Measurements from ENCODE around the gene AKR1B1. TPM values are rescaled to one million over a fixed set of nuclear protein-coding genes. Genes with fewer than 3 reads are reported as not detected.

The AKR1B1 gene
- total RNA-seq, 4 donors from 2014 or later: 10.7 to 22.6 (median 17.5) TPM

GRCh38 chr7:134429481-134429880 is 29.4 kb downstream of the AKR1B1 start:
- Histone ChIP-seq H3K36me3 (no peaks in the 10 kb centered on the region), H3K4me3 (no peak overlapping the region), H3K27me3 (no peaks in the 10 kb centered on the region), H3K4me1 (peaks cover 11% of the 10 kb centered on the region), H3K9me3 (no peaks in the 10 kb centered on the region), H3K27ac (no peak overlapping the region)
- no peak for DNase-seq (ENCODE audit: low spot score in 2 of 2)
- WGBS: 70% methylated on average over 6 of the region's 6 CpGs
- TF ChIP-seq POLR2A (IDR thresholded peaks at IDR 0.05): no peak
- TF ChIP-seq EP300 (IDR thresholded peaks at IDR 0.05): no peak
- no peak for TF ChIP-seq CTCF (IDR thresholded peaks at IDR 0.05)
- no peak for TF ChIP-seq POLR2AphosphoS5 (IDR thresholded peaks at IDR 0.05)

GRCh38 chr7:134428942-134429341 is 30.0 kb downstream of the AKR1B1 start:
- DNase-seq (ENCODE audit: low spot score in 2 of 2): no peak

DNA sequence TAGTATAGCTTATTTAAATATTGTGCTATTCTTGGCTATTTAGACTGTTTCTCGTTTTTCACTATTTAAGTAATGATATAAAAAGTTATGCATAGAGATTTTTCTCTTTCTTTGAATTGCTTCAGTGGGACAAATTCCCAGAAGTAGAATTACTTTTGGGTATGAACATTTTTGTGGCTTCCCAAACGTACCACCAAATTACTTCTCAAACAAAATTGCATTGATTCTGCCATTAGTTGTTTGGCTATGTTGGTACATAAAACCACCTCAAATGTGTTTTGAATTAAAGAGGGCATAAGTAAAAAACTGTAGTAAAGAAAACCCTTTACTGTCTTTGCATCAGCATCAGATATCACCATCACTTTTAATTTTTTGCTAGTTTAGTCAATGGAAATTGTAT is 31.0 kb downstream of the AKR1B1 start:
- Histone ChIP-seq H3K27me3 (no peaks in the 10 kb centered on the region), H3K4me1 (peaks cover 9% of the 10 kb centered on the region), H3K36me3 (no peaks in the 10 kb centered on the region), H3K4me3 (no peak overlapping the region), H3K9me3 (no peaks in the 10 kb centered on the region), H3K27ac (no peak overlapping the region)
- WGBS: 64% methylated on average over 2 of the region's 2 CpGs
- DNase-seq (ENCODE audit: low spot score in 2 of 2): no peak
- TF ChIP-seq POLR2AphosphoS5 (IDR thresholded peaks at IDR 0.05) (no peak), POLR2A (IDR thresholded peaks at IDR 0.05) (no peak), CTCF (IDR thresholded peaks at IDR 0.05) (no peak), EP300 (IDR thresholded peaks at IDR 0.05) (no peak)

More at GRCh38 chr7:134428942-134429341, 30.0 kb downstream of the AKR1B1 start:
- 82% methylated on average over 9 of the region's 9 CpGs for WGBS
- H3K27ac ChIP-seq: no peak overlapping the region
- H3K27me3 ChIP-seq: no peaks in the 10 kb centered on the region
- no peak overlapping the region for H3K4me3 ChIP-seq
- no peaks in the 10 kb centered on the region for H3K36me3 ChIP-seq
- H3K4me1 ChIP-seq: peaks cover 11% of the 10 kb centered on the region
- no peaks in the 10 kb centered on the region for H3K9me3 ChIP-seq
- no peak for TF ChIP-seq POLR2A (IDR thresholded peaks at IDR 0.05)
- TF ChIP-seq POLR2AphosphoS5 (IDR thresholded peaks at IDR 0.05): no peak
- no peak for TF ChIP-seq CTCF (IDR thresholded peaks at IDR 0.05)
- no peak for TF ChIP-seq EP300 (IDR thresholded peaks at IDR 0.05)

- Histone ChIP-seq H3K27me3 (no peaks in the 10 kb centered on the region), H3K4me1 (no peaks in the 10 kb centered on the region), H3K4me3 (no peak overlapping the region), H3K9me3 (no peaks in the 10 kb centered on the region), H3K27ac (no peak overlapping the region), H3K36me3 (no peaks in the 10 kb centered on the region)
- 97% methylated on average over 1 of the region's 1 CpG for WGBS
- TF ChIP-seq POLR2AphosphoS5 (IDR thresholded peaks at IDR 0.05) (no peak), CTCF (IDR thresholded peaks at IDR 0.05) (no peak), EP300 (IDR thresholded peaks at IDR 0.05) (no peak), POLR2A (IDR thresholded peaks at IDR 0.05) (no peak)
- DNase-seq (ENCODE audit: low spot score in 2 of 2): no peak
Observed at GRCh38 chr7:134425777-134426176, 33.1 kb downstream of the AKR1B1 start.

- 49% methylated on average over 4 of the region's 4 CpGs for WGBS
- no peak for TF ChIP-seq EP300 (IDR thresholded peaks at IDR 0.05)
- no peak overlapping the region for H3K4me3 ChIP-seq
- no peaks in the 10 kb centered on the region for H3K9me3 ChIP-seq
- H3K27me3 ChIP-seq: no peaks in the 10 kb centered on the region
- no peaks in the 10 kb centered on the region for H3K4me1 ChIP-seq
- no peak overlapping the region for H3K27ac ChIP-seq
- no peaks in the 10 kb centered on the region for H3K36me3 ChIP-seq
- DNase-seq (ENCODE audit: low spot score in 2 of 2): no peak
Observed at GRCh38 chr7:134422638-134423037, 36.3 kb downstream of the AKR1B1 start.

DNA sequence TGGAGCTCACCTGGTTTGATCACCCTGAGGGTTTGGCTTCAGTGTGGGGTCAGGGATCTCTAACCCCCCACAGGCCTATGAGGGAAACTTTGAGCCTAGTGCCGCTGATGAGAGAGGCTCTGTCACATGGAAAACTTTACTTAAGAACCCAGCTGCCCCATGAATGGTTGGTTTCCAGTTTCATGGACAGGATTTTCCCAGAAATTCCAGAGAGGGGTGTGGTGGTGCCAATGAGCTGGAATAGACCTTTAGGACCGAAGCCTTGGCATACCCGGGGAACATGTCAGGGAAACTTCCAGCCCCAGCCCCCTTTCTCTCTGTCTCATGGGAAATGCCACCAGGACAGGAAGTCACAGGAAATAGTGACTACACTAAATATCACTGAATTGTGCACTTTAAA is 36.9 kb downstream of the AKR1B1 start:
- Histone ChIP-seq H3K4me1 (no peaks in the 10 kb centered on the region), H3K9me3 (no peaks in the 10 kb centered on the region), H3K27me3 (no peaks in the 10 kb centered on the region), H3K27ac (no peak overlapping the region), H3K36me3 (no peaks in the 10 kb centered on the region), H3K4me3 (no peak overlapping the region)
- 17% methylated on average over 3 of the region's 3 CpGs for WGBS
- no peak for DNase-seq (ENCODE audit: low spot score in 2 of 2)
- no peak for TF ChIP-seq CTCF (IDR thresholded peaks at IDR 0.05)
- TF ChIP-seq POLR2A (IDR thresholded peaks at IDR 0.05): no peak
- no peak for TF ChIP-seq POLR2AphosphoS5 (IDR thresholded peaks at IDR 0.05)
- TF ChIP-seq EP300 (IDR thresholded peaks at IDR 0.05): no peak
